GM12878 (cell line): Measurements from ENCODE around the gene BDKRB2. TPM values are rescaled to one million over a fixed set of nuclear protein-coding genes. Genes with fewer than 3 reads are reported as not detected.
A peak's percentile ranks its signal among the peaks of the same experiment; 100 is the strongest.

Experiments
- ATAC-seq: fragments of 200-7000 bp; cut with Tn5 transposase; 3 replicates; pipeline ENCODE4 v1.9.1; 2020; ENCODE audit warnings: mild to moderate bottlenecking, moderate library complexity
- BruUV-seq: library from RNA; stranded (reverse); fragments of 400-500 nt; replicated peaks from 2 replicates; lab custom pipeline; 2021; lab: Mats Ljungman, UMichigan
- CTCF ChIA-PET: fragments of 300-600 bp; sonication (Branson Sonifier 250); formaldehyde crosslinking; extraction: SDS; loops from one replicate; lab custom pipeline; 2021; ENCODE audit warnings: inconsistent platforms; lab: Yijun Ruan, JAX
- POLR2A ChIA-PET: fragments of 350-600 bp; formaldehyde crosslinking; extraction: SDS; loops from one replicate; lab custom pipeline; 2021; ENCODE audit warnings: inconsistent platforms; lab: Charles Lee
- RAD21 ChIA-PET: fragments of 300-600 bp; sonication (Branson Sonifier 250); formaldehyde crosslinking; loops from one replicate; lab custom pipeline; 2023; ENCODE audit warnings: antibody characterized with exemption; ENCODE audit not compliant: unreplicated experiment; lab: Charles Lee
- SMC1A ChIA-PET: fragments of 300-600 bp; sonication (Branson Sonifier 250); formaldehyde crosslinking; loops from one replicate; lab custom pipeline; 2023; ENCODE audit not compliant: unreplicated experiment, uncharacterized antibody; lab: Charles Lee
- DNase-seq: peaks from one replicate; pipeline ENCODE4 v3.0.0-alpha.2; 2011; ENCODE audit warnings: low read depth, low spot score
- FAIRE-seq: peaks from 3 replicates; lab custom pipeline; 2011; peaks lifted over from hg19 to GRCh38; lab: Jason Lieb, UNC
- H2AFZ ChIP-seq: 2 replicates; pipeline ENCODE4 v1.6.0; 2011; ENCODE audit warnings: low read depth, low read length, control low read depth; ENCODE audit not compliant: control insufficient read depth
- H3K27ac ChIP-seq: 2 replicates; pipeline ENCODE4 v1.5.1; 2011; ENCODE audit warnings: control low read depth; ENCODE audit not compliant: control insufficient read depth, insufficient read depth
- H3K27me3 ChIP-seq, 2 experiments: replicated peaks in 1 of 2; 2 replicates each; pipeline versions ENCODE4 v1.6.0 to v1.6.1; 2011; ENCODE audit warnings: low read length in 1 of 2; ENCODE audit not compliant: control insufficient read depth in 2 of 2, insufficient read depth in 2 of 2
- H3K36me3 ChIP-seq, 2 experiments: 2 replicates each; pipeline ENCODE4 v1.5.1; 2011; ENCODE audit warnings: low read length in 1 of 2; ENCODE audit not compliant: control insufficient read depth in 2 of 2, insufficient read depth in 2 of 2
- H3K4me1 ChIP-seq: 2 replicates; pipeline ENCODE4 v1.6.1; 2011; ENCODE audit warnings: mild to moderate bottlenecking, low read length, moderate library complexity, mixed read lengths; ENCODE audit not compliant: control insufficient read depth, insufficient read depth
- H3K4me2 ChIP-seq: 2 replicates; pipeline ENCODE4 v1.6.0; 2011; ENCODE audit warnings: control low read depth; ENCODE audit not compliant: control insufficient read depth, insufficient read depth
- H3K4me3 ChIP-seq: fragments of 200-600 bp; sonication (generic); 2 replicates; pipeline ENCODE4 v1.5.1; 2016
- H3K79me2 ChIP-seq: 2 replicates; pipeline ENCODE4 v1.6.0; 2011; ENCODE audit warnings: low read length; ENCODE audit not compliant: control insufficient read depth, insufficient read depth
- H3K9ac ChIP-seq: 2 replicates; pipeline ENCODE4 v1.8.0; 2011; ENCODE audit warnings: low read length, control low read depth, mixed read lengths; ENCODE audit not compliant: control insufficient read depth, insufficient read depth
- H3K9me3 ChIP-seq: replicated peaks from 3 replicates; pipeline ENCODE4 v1.5.1; 2011; ENCODE audit warnings: mild to moderate bottlenecking, low read length; ENCODE audit not compliant: control insufficient read depth, insufficient read depth
- H4K20me1 ChIP-seq: 2 replicates; pipeline ENCODE4 v1.6.0; 2011; ENCODE audit not compliant: control insufficient read depth, insufficient read depth
- BRCA1 ChIP-seq: IDR thresholded peaks from 2 replicates; pipeline ENCODE4 v1.6.1; 2011; ENCODE audit warnings: low read depth, low read length, improper control_type of control experiment
- JUNB ChIP-seq: IDR thresholded peaks from 2 replicates; pipeline ENCODE4 v1.6.1; 2016; ENCODE audit warnings: antibody characterized with exemption, mild to moderate bottlenecking
- SIN3A ChIP-seq: IDR thresholded peaks from 2 replicates; pipeline ENCODE4 v1.6.1; 2012; ENCODE audit warnings: low read depth, low read length, improper control_type of control experiment
- ZBTB40 ChIP-seq: fragments of 450-650 bp; IDR thresholded peaks from 2 replicates; pipeline ENCODE4 v1.6.1; 2016; ENCODE audit warnings: mild to moderate bottlenecking, moderate library complexity, borderline replicate concordance
- ZNF217 ChIP-seq: fragments of 450-650 bp; IDR thresholded peaks from 2 replicates; pipeline ENCODE4 v1.6.1; 2017; ENCODE audit warnings: antibody characterized with exemption, mild to moderate bottlenecking
- whole genome bisulfite sequencing: methylation state at CpG from one replicate; pipeline ENCODE4 v1.1.6; 2016; ENCODE audit warnings: low lambda C conversion rate; ENCODE audit not compliant: insufficient replicate concordance, insufficient coverage; ENCODE audit errors: missing lambda C conversion rate; 5-methylcytosine and 5-hydroxymethylcytosine counted together
- in situ Hi-C: fragments of 300-500 bp; cut with MboI; formaldehyde crosslinking; loops from 9 replicates; pipeline ENCODE4 v1.14.3; 2018; ENCODE audit warnings: mixed read lengths
- intact Hi-C: fragments of 100-400 bp; cut with micrococcal nuclease; formaldehyde crosslinking; loops from one replicate; pipeline ENCODE4 v1.14.2; 2022; ENCODE audit not compliant: unreplicated experiment
- polyA plus RNA-seq, 11 experiments: library from polyadenylated mRNA; depleted of rRNA in 4 of 11; unstranded in 6 of 11; stranded (reverse) in 5 of 11; fragments of >200 nt; fragmentation: Nextera tagmentation in 4 of 11; fragmentation: Illumina TruSeq in 1 of 11; extraction: Ambion mirVana in 4 of 11; extraction: Trizol in 1 of 11; gene quantifications; 1 replicate in 1 of 11; 2 replicates in 10 of 11; pipeline versions ENCODE4 v1.2.1 to v1.2.3, GENCODE V29; 2011 to 2016; ENCODE audit warnings: inconsistent platforms in 2 of 11, missing spikeins in 2 of 11, low read depth in 1 of 11
- total RNA-seq, 4 experiments: library from RNA; depleted of rRNA in 3 of 4; stranded (reverse); fragments of >200 nt in 3 of 4; fragmentation: Illumina TruSeq in 1 of 4; extraction: Trizol in 1 of 4; gene quantifications; 2 replicates each; pipeline versions ENCODE4 v1.2.1 to v1.2.3, GENCODE V29; 2013 to 2021

BDKRB2 gene
- total and polyA plus RNA-seq, 10 of the 15 experiments (the other 5 are each of a cell fraction or from before 2014, with no cell fraction given): 0.08 TPM; not detected in 9

GRCh38 chr14:96206461-96206860, 1.8 kb downstream of the BDKRB2 start:
- no peak overlapping the region for H3K4me3 ChIP-seq
- ChIA-PET CTCF (no interaction called here), RAD21 (no interaction called here), POLR2A (no interaction called here), SMC1A (no interaction called here)
- no peaks in the 10 kb centered on the region for H3K9me3 ChIP-seq
- no TSS peak for BruUV-seq
- peak; percentile 76 for TF ChIP-seq ZBTB40
- TF ChIP-seq BRCA1: no peak
- no peak for TF ChIP-seq JUNB
- no peak for TF ChIP-seq SIN3A
- no peak for TF ChIP-seq ZNF217
- DNase-seq (no peak), ATAC-seq (no peak), FAIRE-seq (no peak)
- no peaks in the 10 kb centered on the region for H3K79me2 ChIP-seq
- 32% methylated on average over 8 of the region's 8 CpGs for WGBS
- H3K4me1 ChIP-seq: no peaks in the 10 kb centered on the region
- in situ Hi-C loops: no loop called here
- H3K9ac ChIP-seq: no peak overlapping the region
- peaks cover 7 to 11% of the 10 kb centered on the region in 2 experiments for H3K27me3 ChIP-seq
- no peaks in the 10 kb centered on the region for H4K20me1 ChIP-seq
- no peaks in the 10 kb centered on the region for H3K36me3 ChIP-seq
- no peak overlapping the region for H3K4me2 ChIP-seq
- intact Hi-C loops: no loop called here
- H3K27ac ChIP-seq: no peak overlapping the region
- no peak overlapping the region for H2AFZ ChIP-seq
